BLaER1 (cell line): ENCODE results near the gene MRC2.

ENCODE experiments used
- H3K27ac ChIP-seq: shearing (Covaris generic); formaldehyde crosslinking; 2 replicates; pipeline ENCODE4 v1.8.1; 2022
- H3K27me3 ChIP-seq: shearing (Covaris generic); formaldehyde crosslinking; 2 replicates; pipeline ENCODE4 v1.8.1; 2022
- H3K36me3 ChIP-seq: shearing (Covaris generic); formaldehyde crosslinking; 2 replicates; pipeline ENCODE4 v1.8.1; 2022
- H3K4me1 ChIP-seq: shearing (Covaris generic); formaldehyde crosslinking; 2 replicates; pipeline ENCODE4 v1.8.1; 2022
- H3K4me2 ChIP-seq: shearing (Covaris generic); formaldehyde crosslinking; 2 replicates; pipeline ENCODE4 v1.8.1; 2022
- H3K4me3 ChIP-seq: shearing (Covaris generic); formaldehyde crosslinking; 2 replicates; pipeline ENCODE4 v1.8.1; 2022
- H3K9ac ChIP-seq: shearing (Covaris generic); formaldehyde crosslinking; 2 replicates; pipeline ENCODE4 v1.8.1; 2022
- H3K9me3 ChIP-seq: shearing (Covaris generic); formaldehyde crosslinking; 2 replicates; pipeline ENCODE4 v1.8.1; 2022
- H4K20me1 ChIP-seq: shearing (Covaris generic); formaldehyde crosslinking; 2 replicates; pipeline ENCODE4 v1.8.1; 2022
- Cebpa-rat ChIP-seq: shearing (Covaris generic); IDR thresholded peaks from 2 replicates; pipeline ENCODE4 v1.8.1; 2022

Gene MRC2

GRCh38 chr17:62668091-62668804 is 40.8 kb downstream of the MRC2 start:
- Histone ChIP-seq H3K9ac (no peak overlapping the region), H4K20me1 (0 out of 2 replicates have a peak, but pooled peaks cover 8% of the 10 kb centered on the region), H3K36me3 (peaks cover 79% of the 10 kb centered on the region), H3K4me2 (no peak overlapping the region), H3K27me3 (no peaks in the 10 kb centered on the region), H3K4me3 (no peak overlapping the region), H3K4me1 (no peaks in the 10 kb centered on the region), H3K27ac (no peak overlapping the region), H3K9me3 (no peaks in the 10 kb centered on the region)
- no peak for TF ChIP-seq Cebpa-rat

DNA sequence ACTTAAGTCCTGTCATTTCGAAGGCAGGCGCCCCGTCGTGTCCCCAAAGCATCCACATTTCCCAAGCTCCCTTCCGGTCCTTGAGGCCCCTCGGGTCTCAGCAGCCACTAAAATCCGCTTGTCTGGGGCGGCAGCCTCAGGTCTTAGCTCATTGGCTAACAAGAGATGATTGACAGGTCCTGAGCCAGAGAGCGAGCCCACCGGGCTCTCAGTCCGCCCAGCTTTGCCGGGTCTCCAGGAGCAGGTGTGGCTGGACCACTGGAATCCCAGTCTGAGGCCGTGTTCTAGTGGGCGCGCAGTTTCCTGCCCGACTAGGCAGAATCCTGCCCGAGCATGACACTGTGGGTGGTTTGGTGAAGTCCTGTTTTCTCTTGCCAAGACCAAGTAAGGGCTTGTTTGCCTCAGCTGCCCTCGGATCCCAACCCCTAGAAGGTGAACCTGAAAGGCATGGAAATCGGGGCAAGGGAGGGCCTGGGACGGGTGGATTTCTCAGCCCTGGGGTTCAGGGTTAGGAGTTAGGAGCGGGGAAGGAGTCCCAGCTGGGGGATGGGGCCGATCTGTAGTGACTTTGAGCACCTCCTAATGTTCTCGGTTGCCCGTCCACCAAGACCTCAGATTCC is 42.8 kb downstream of the MRC2 start:
- no peaks in the 10 kb centered on the region for H3K9me3 ChIP-seq
- 0 out of 2 replicates have a peak, but pooled peaks cover 8% of the 10 kb centered on the region for H4K20me1 ChIP-seq
- H3K27me3 ChIP-seq, result no peaks in the 10 kb centered on the region
- no peak for TF ChIP-seq Cebpa-rat
- no peak overlapping the region for H3K27ac ChIP-seq
- no peak overlapping the region for H3K9ac ChIP-seq
- peaks cover 5% of the 10 kb centered on the region; the same call in 1 of the 2 replicates for H3K4me1 ChIP-seq
- no peak overlapping the region for H3K4me2 ChIP-seq
- H3K36me3 ChIP-seq, result peaks cover 91% of the 10 kb centered on the region
- no peak overlapping the region for H3K4me3 ChIP-seq

- no peak for TF ChIP-seq Cebpa-rat
- Histone ChIP-seq H3K9ac (no peak overlapping the region), H4K20me1 (0 out of 2 replicates have a peak, but pooled peaks cover 8% of the 10 kb centered on the region), H3K4me1 (peaks cover 5% of the 10 kb centered on the region; the same call in 1 of the 2 replicates), H3K27me3 (no peaks in the 10 kb centered on the region), H3K36me3 (peaks cover 92% of the 10 kb centered on the region), H3K4me2 (no peak overlapping the region), H3K4me3 (no peak overlapping the region), H3K27ac (no peak overlapping the region), H3K9me3 (no peaks in the 10 kb centered on the region)
These were observed 44.1 kb downstream of the MRC2 start for GRCh38 chr17:62671553-62671952.

- no peaks in the 10 kb centered on the region for H3K27me3 ChIP-seq
These were observed 45.5 kb downstream of the MRC2 start for GRCh38 chr17:62672957-62673356.

DNA sequence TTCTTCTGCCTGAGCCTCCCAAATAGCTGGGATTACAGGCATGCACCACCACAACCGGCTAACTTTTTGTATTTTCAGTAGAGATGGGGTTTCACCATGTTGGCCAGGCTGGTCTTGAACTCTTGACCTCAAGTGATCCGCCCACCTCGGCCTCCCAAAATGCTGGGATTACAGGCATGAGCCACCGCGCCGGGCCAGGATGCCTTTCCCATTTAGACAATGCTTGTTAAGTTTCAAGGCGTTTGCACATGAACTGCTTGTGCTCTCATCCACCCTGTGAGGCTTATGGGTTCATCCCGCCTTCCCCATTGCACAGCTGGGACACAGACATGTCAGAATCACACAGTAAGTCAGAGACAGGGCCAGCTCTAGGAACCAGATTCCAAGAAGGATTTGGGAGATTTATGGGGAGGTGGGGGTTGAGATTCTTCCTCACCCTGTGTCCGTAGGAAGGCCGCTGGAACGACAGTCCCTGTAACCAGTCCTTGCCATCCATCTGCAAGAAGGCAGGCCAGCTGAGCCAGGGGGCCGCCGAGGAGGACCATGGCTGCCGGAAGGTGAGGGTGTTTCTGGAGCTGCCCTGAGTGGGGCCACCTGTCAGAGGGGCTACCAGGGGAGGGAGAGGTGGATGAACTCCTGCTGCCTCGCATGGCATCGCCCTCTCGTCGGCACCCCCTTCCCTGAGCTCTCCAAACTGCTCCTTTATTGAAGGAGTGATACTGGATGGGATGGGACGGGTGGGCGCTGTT is 46.3 kb downstream of the MRC2 start:
- no peaks in the 10 kb centered on the region for H3K9me3 ChIP-seq
- no peak overlapping the region for H3K4me2 ChIP-seq
- H3K4me1 ChIP-seq, result peaks cover 5% of the 10 kb centered on the region; the same call in 1 of the 2 replicates
- peaks cover 92% of the 10 kb centered on the region for H3K36me3 ChIP-seq
- H4K20me1 ChIP-seq, result 0 out of 2 replicates have a peak, but pooled peaks cover 8% of the 10 kb centered on the region
- peak overlapping the region; percentile 26; the same call in 1 of the 2 replicates for H3K27ac ChIP-seq
- H3K9ac ChIP-seq, result peak overlapping the region; percentile 53
- no peaks in the 10 kb centered on the region for H3K27me3 ChIP-seq
- no peak overlapping the region for H3K4me3 ChIP-seq
- no peak for TF ChIP-seq Cebpa-rat

More at GRCh38 chr17:62672957-62673356, 45.5 kb downstream of the MRC2 start:
- H4K20me1 ChIP-seq, result 0 out of 2 replicates have a peak, but pooled peaks cover 8% of the 10 kb centered on the region
- peaks cover 5% of the 10 kb centered on the region; the same call in 1 of the 2 replicates for H3K4me1 ChIP-seq
- no peaks in the 10 kb centered on the region for H3K9me3 ChIP-seq
- peaks cover 92% of the 10 kb centered on the region for H3K36me3 ChIP-seq
- H3K4me3 ChIP-seq, result no peak overlapping the region
- no peak for TF ChIP-seq Cebpa-rat
- no peak overlapping the region for H3K4me2 ChIP-seq
- no peak overlapping the region for H3K9ac ChIP-seq
- H3K27ac ChIP-seq, result no peak overlapping the region

GRCh38 chr17:62674363-62674739 is 46.9 kb downstream of the MRC2 start:
- Histone ChIP-seq H3K9ac (peak overlapping the region; percentile 53), H3K27me3 (no peaks in the 10 kb centered on the region), H3K4me3 (no peak overlapping the region), H3K36me3 (peaks cover 93% of the 10 kb centered on the region), H3K4me1 (peaks cover 5% of the 10 kb centered on the region; the same call in 1 of the 2 replicates), H3K9me3 (no peaks in the 10 kb centered on the region), H4K20me1 (0 out of 2 replicates have a peak, but pooled peaks cover 8% of the 10 kb centered on the region), H3K27ac (peak overlapping the region; percentile 26; the same call in 1 of the 2 replicates), H3K4me2 (no peak overlapping the region)
- no peak for TF ChIP-seq Cebpa-rat

- no peak overlapping the region for H3K4me3 ChIP-seq
- peaks cover 93% of the 10 kb centered on the region for H3K36me3 ChIP-seq
- TF ChIP-seq Cebpa-rat, result no peak
- no peak overlapping the region for H3K9ac ChIP-seq
- no peaks in the 10 kb centered on the region for H3K9me3 ChIP-seq
- H3K4me2 ChIP-seq, result no peak overlapping the region
- H3K27me3 ChIP-seq, result no peaks in the 10 kb centered on the region
- H4K20me1 ChIP-seq, result 0 out of 2 replicates have a peak, but pooled peaks cover 8% of the 10 kb centered on the region
- H3K27ac ChIP-seq, result peak overlapping the region; percentile 26; the same call in 1 of the 2 replicates
- peaks cover 5% of the 10 kb centered on the region; the same call in 1 of the 2 replicates for H3K4me1 ChIP-seq
These were observed 47.4 kb downstream of the MRC2 start for GRCh38 chr17:62674841-62675240.

DNA sequence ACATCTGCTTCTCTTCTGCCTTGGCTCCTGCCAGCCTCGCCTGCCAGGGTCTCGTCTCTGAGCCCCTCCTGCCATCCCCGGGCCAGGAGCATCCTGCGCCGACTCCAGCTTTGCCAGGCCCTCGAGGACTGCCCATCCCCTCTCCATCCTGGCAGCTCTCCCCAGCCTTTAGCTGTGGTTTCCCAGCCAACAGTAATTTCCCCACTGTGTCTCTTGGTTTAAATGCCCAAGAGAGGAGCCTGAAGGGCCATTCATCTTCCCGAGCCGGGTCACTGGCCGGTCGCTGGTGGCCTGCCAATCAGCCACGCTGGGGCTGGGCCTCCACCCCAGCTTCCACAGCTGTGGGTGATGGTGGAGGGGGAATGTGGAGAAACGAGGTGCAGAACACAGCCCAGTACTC is 47.8 kb downstream of the MRC2 start:
- H3K4me2 ChIP-seq, result no peak overlapping the region
- peaks cover 93% of the 10 kb centered on the region for H3K36me3 ChIP-seq
- 0 out of 2 replicates have a peak, but pooled peaks cover 8% of the 10 kb centered on the region for H4K20me1 ChIP-seq
- no peaks in the 10 kb centered on the region for H3K9me3 ChIP-seq
- H3K4me1 ChIP-seq, result peaks cover 5% of the 10 kb centered on the region; the same call in 1 of the 2 replicates
- 0 out of 2 replicates have a peak overlapping the region, but pooled peaks have one; percentile 18 for H3K27ac ChIP-seq
- no peak overlapping the region for H3K9ac ChIP-seq
- no peak overlapping the region for H3K4me3 ChIP-seq
- TF ChIP-seq Cebpa-rat, result no peak
- H3K27me3 ChIP-seq, result no peaks in the 10 kb centered on the region

- no peaks in the 10 kb centered on the region for H3K9me3 ChIP-seq
- H3K27ac ChIP-seq, result no peak overlapping the region
- H3K36me3 ChIP-seq, result peaks cover 93% of the 10 kb centered on the region
- no peaks in the 10 kb centered on the region for H3K27me3 ChIP-seq
- H3K9ac ChIP-seq, result no peak overlapping the region
- no peak overlapping the region for H3K4me2 ChIP-seq
- H3K4me3 ChIP-seq, result no peak overlapping the region
- 0 out of 2 replicates have a peak, but pooled peaks cover 8% of the 10 kb centered on the region for H4K20me1 ChIP-seq
- TF ChIP-seq Cebpa-rat, result no peak
- peaks cover 5% of the 10 kb centered on the region; the same call in 1 of the 2 replicates for H3K4me1 ChIP-seq
These were observed 48.2 kb downstream of the MRC2 start for GRCh38 chr17:62675701-62676100.
